GM12878 (cell line): ENCODE data around the gene PDLIM4. TPM values are rescaled to one million over a fixed set of nuclear protein-coding genes. Genes with fewer than 3 reads are reported as not detected.

Source experiments
- ATAC-seq: fragments of 200-7000 bp; cut with Tn5 transposase; 3 replicates; pipeline ENCODE4 v1.9.1; 2020; ENCODE audit warnings: mild to moderate bottlenecking, moderate library complexity
- BruUV-seq: library from RNA; stranded (reverse); fragments of 400-500 nt; replicated peaks from 2 replicates; lab custom pipeline; 2021; lab: Mats Ljungman, UMichigan
- CTCF ChIA-PET: fragments of 300-600 bp; sonication (Branson Sonifier 250); formaldehyde crosslinking; extraction: SDS; loops from one replicate; lab custom pipeline; 2021; ENCODE audit warnings: inconsistent platforms; lab: Yijun Ruan, JAX
- POLR2A ChIA-PET: fragments of 350-600 bp; formaldehyde crosslinking; extraction: SDS; loops from one replicate; lab custom pipeline; 2021; ENCODE audit warnings: inconsistent platforms; lab: Charles Lee
- RAD21 ChIA-PET: fragments of 300-600 bp; sonication (Branson Sonifier 250); formaldehyde crosslinking; loops from one replicate; lab custom pipeline; 2023; ENCODE audit warnings: antibody characterized with exemption; ENCODE audit not compliant: unreplicated experiment; lab: Charles Lee
- SMC1A ChIA-PET: fragments of 300-600 bp; sonication (Branson Sonifier 250); formaldehyde crosslinking; loops from one replicate; lab custom pipeline; 2023; ENCODE audit not compliant: unreplicated experiment, uncharacterized antibody; lab: Charles Lee
- DNase-seq: peaks from one replicate; pipeline ENCODE4 v3.0.0-alpha.2; 2011; ENCODE audit warnings: low read depth, low spot score
- FAIRE-seq: peaks from 3 replicates; lab custom pipeline; 2011; peaks lifted over from hg19 to GRCh38; lab: Jason Lieb, UNC
- H2AFZ ChIP-seq: 2 replicates; pipeline ENCODE4 v1.6.0; 2011; ENCODE audit warnings: low read depth, low read length, control low read depth; ENCODE audit not compliant: control insufficient read depth
- H3K27ac ChIP-seq: 2 replicates; pipeline ENCODE4 v1.5.1; 2011; ENCODE audit warnings: control low read depth; ENCODE audit not compliant: control insufficient read depth, insufficient read depth
- H3K27me3 ChIP-seq, 2 experiments: replicated peaks in 1 of 2; 2 replicates each; pipeline versions ENCODE4 v1.6.0 to v1.6.1; 2011; ENCODE audit warnings: low read length in 1 of 2; ENCODE audit not compliant: control insufficient read depth in 2 of 2, insufficient read depth in 2 of 2
- H3K36me3 ChIP-seq, 2 experiments: 2 replicates each; pipeline ENCODE4 v1.5.1; 2011; ENCODE audit warnings: low read length in 1 of 2; ENCODE audit not compliant: control insufficient read depth in 2 of 2, insufficient read depth in 2 of 2
- H3K4me1 ChIP-seq: 2 replicates; pipeline ENCODE4 v1.6.1; 2011; ENCODE audit warnings: mild to moderate bottlenecking, low read length, moderate library complexity, mixed read lengths; ENCODE audit not compliant: control insufficient read depth, insufficient read depth
- H3K4me2 ChIP-seq: 2 replicates; pipeline ENCODE4 v1.6.0; 2011; ENCODE audit warnings: control low read depth; ENCODE audit not compliant: control insufficient read depth, insufficient read depth
- H3K4me3 ChIP-seq: fragments of 200-600 bp; sonication (generic); 2 replicates; pipeline ENCODE4 v1.5.1; 2016
- H3K79me2 ChIP-seq: 2 replicates; pipeline ENCODE4 v1.6.0; 2011; ENCODE audit warnings: low read length; ENCODE audit not compliant: control insufficient read depth, insufficient read depth
- H3K9ac ChIP-seq: 2 replicates; pipeline ENCODE4 v1.8.0; 2011; ENCODE audit warnings: low read length, control low read depth, mixed read lengths; ENCODE audit not compliant: control insufficient read depth, insufficient read depth
- H3K9me3 ChIP-seq: replicated peaks from 3 replicates; pipeline ENCODE4 v1.5.1; 2011; ENCODE audit warnings: mild to moderate bottlenecking, low read length; ENCODE audit not compliant: control insufficient read depth, insufficient read depth
- H4K20me1 ChIP-seq: 2 replicates; pipeline ENCODE4 v1.6.0; 2011; ENCODE audit not compliant: control insufficient read depth, insufficient read depth
- ASH2L ChIP-seq: fragments of 300-600, 200-600 bp; sonication (generic); IDR thresholded peaks from 2 replicates; pipeline ENCODE4 v1.6.1; 2017; ENCODE audit warnings: low read depth, mild to moderate bottlenecking, borderline replicate concordance
- CHD1 ChIP-seq: IDR thresholded peaks from 2 replicates; pipeline ENCODE4 v1.6.1; 2012; ENCODE audit warnings: low read depth, low read length, improper control_type of control experiment
- EP300 ChIP-seq, 2 experiments: fragments of 150-350 bp in 1 of 2; IDR thresholded peaks; 2 replicates each; pipeline ENCODE4 v1.6.1; 2011 to 2012; ENCODE audit warnings: low read depth in 2 of 2, low read length in 2 of 2, borderline replicate concordance in 1 of 2, improper control_type of control experiment in 1 of 2, inconsistent platforms in 1 of 2; ENCODE audit not compliant: control insufficient read depth in 1 of 2
- HDAC2 ChIP-seq: fragments of 200-600 bp; sonication (generic); IDR thresholded peaks from 2 replicates; pipeline ENCODE4 v1.6.1; 2017
- HSF1 ChIP-seq: fragments of 150-350 bp; IDR thresholded peaks from 2 replicates; pipeline ENCODE4 v1.6.1; 2014; ENCODE audit warnings: mild to moderate bottlenecking, low read depth, low read length
- MEF2B ChIP-seq: fragments of 450-650 bp; IDR thresholded peaks from 2 replicates; pipeline ENCODE4 v1.6.1; 2018; ENCODE audit warnings: mild to moderate bottlenecking, moderate library complexity; ENCODE audit not compliant: partially characterized antibody, poor library complexity, severe bottlenecking
- MYB ChIP-seq: fragments of 150-350 bp; IDR thresholded peaks from 2 replicates; pipeline ENCODE4 v1.6.1; 2014; ENCODE audit warnings: mild to moderate bottlenecking, low read depth, low read length, borderline replicate concordance
- PAX5 ChIP-seq: IDR thresholded peaks from 2 replicates; pipeline ENCODE4 v1.6.1; 2011; ENCODE audit warnings: low read depth, low read length, borderline replicate concordance
- PBX3 ChIP-seq: IDR thresholded peaks from 2 replicates; pipeline ENCODE4 v1.6.1; 2011; ENCODE audit warnings: mild to moderate bottlenecking, low read depth, low read length, moderate library complexity; ENCODE audit not compliant: insufficient replicate concordance
- PKNOX1 ChIP-seq: fragments of 450-650 bp; IDR thresholded peaks from 2 replicates; pipeline ENCODE4 v1.6.1; 2016; ENCODE audit warnings: mild to moderate bottlenecking
- PRDM15 ChIP-seq: fragments of 450-650 bp; formaldehyde crosslinking; IDR thresholded peaks from 2 replicates; pipeline ENCODE4 v1.4.0; 2020; ENCODE audit warnings: mild to moderate bottlenecking, moderate library complexity
- TCF12 ChIP-seq: IDR thresholded peaks from 2 replicates; pipeline ENCODE4 v1.6.1; 2011; ENCODE audit warnings: low read depth, mild to moderate bottlenecking, low read length
- USF1 ChIP-seq: IDR thresholded peaks from 2 replicates; pipeline ENCODE4 v1.6.1; 2011; ENCODE audit warnings: borderline replicate concordance, low read depth, mild to moderate bottlenecking, moderate library complexity, mixed read lengths, low read length; ENCODE audit not compliant: insufficient read depth; ENCODE audit errors: extremely low read length
- ZNF207 ChIP-seq: fragments of 450-650 bp; IDR thresholded peaks from 2 replicates; pipeline ENCODE4 v1.6.1; 2014; ENCODE audit warnings: antibody characterized with exemption, mild to moderate bottlenecking, borderline replicate concordance
- WGBS: methylation state at CpG from one replicate; pipeline ENCODE4 v1.1.6; 2016; ENCODE audit warnings: low lambda C conversion rate; ENCODE audit not compliant: insufficient replicate concordance, insufficient coverage; ENCODE audit errors: missing lambda C conversion rate; 5-methylcytosine and 5-hydroxymethylcytosine counted together
- in situ Hi-C: fragments of 300-500 bp; cut with MboI; formaldehyde crosslinking; loops from 9 replicates; pipeline ENCODE4 v1.14.3; 2018; ENCODE audit warnings: mixed read lengths
- intact Hi-C: fragments of 100-400 bp; cut with micrococcal nuclease; formaldehyde crosslinking; loops from one replicate; pipeline ENCODE4 v1.14.2; 2022; ENCODE audit not compliant: unreplicated experiment
- polyA plus RNA-seq, 11 experiments: library from polyadenylated mRNA; depleted of rRNA in 4 of 11; unstranded in 6 of 11; stranded (reverse) in 5 of 11; fragments of >200 nt; fragmentation: Nextera tagmentation in 4 of 11; fragmentation: Illumina TruSeq in 1 of 11; extraction: Ambion mirVana in 4 of 11; extraction: Trizol in 1 of 11; gene quantifications; 1 replicate in 1 of 11; 2 replicates in 10 of 11; pipeline versions ENCODE4 v1.2.1 to v1.2.3, GENCODE V29; 2011 to 2016; ENCODE audit warnings: inconsistent platforms in 2 of 11, missing spikeins in 2 of 11, low read depth in 1 of 11
- total RNA-seq, 4 experiments: library from RNA; depleted of rRNA in 3 of 4; stranded (reverse); fragments of >200 nt in 3 of 4; fragmentation: Illumina TruSeq in 1 of 4; extraction: Trizol in 1 of 4; gene quantifications; 2 replicates each; pipeline versions ENCODE4 v1.2.1 to v1.2.3, GENCODE V29; 2013 to 2021

Gene PDLIM4
- total and polyA plus RNA-seq, 10 of the 15 experiments (the other 5 are each of a cell fraction or from before 2014, with no cell fraction given), result 0.13 to 1.7 (median 0.39) TPM; not detected in 3

- no peak for FAIRE-seq
- no peaks in the 10 kb centered on the region for H3K4me1 ChIP-seq
- no peak for DNase-seq
- ChIA-PET CTCF (interaction anchor here (1.2 to 1.8 kb wide), 2 partner anchors 35 to 152 kb away, joined by 4 to 10 read pairs; no protein-coding TSS in a partner anchor), SMC1A (interaction anchor here (1.7 kb wide), 1 partner anchor 9 kb away, joined by 6 read pairs; no protein-coding TSS in a partner anchor), RAD21 (interaction anchor here (1.1 kb wide), 1 partner anchor 76 kb away, joined by 5 read pairs; no protein-coding TSS in a partner anchor), POLR2A (interaction anchor here (0.6 kb wide), 1 partner anchor 452 kb away, joined by 3 read pairs; no protein-coding TSS in a partner anchor)
- no TSS peak for BruUV-seq
- in situ Hi-C loops, result no loop called here
- H3K4me3 ChIP-seq, result no peak overlapping the region
- H2AFZ ChIP-seq, result no peak overlapping the region
- no peak overlapping the region for H3K4me2 ChIP-seq
- no peak for ATAC-seq
- H3K27me3 ChIP-seq, result no peaks in the 10 kb centered on the region; a peak in 1 of 4 replicates
- H3K79me2 ChIP-seq, result no peaks in the 10 kb centered on the region
- no peak overlapping the region for H3K27ac ChIP-seq
- intact Hi-C loops, result no loop called here
- WGBS, result 59% methylated on average over 5 of the region's 5 CpGs
- H3K9ac ChIP-seq, result no peak overlapping the region
- H3K9me3 ChIP-seq, result no peaks in the 10 kb centered on the region
- H3K36me3 ChIP-seq, result no peaks in the 10 kb centered on the region
- H4K20me1 ChIP-seq, result no peaks in the 10 kb centered on the region; the same call in 1 of the 2 replicates
- TF ChIP-seq USF1 (no peak), MEF2B (no peak), PAX5 (no peak), PKNOX1 (no peak), HSF1 (no peak), TCF12 (no peak), PBX3 (no peak), PRDM15 (CRISPR knock-in tag) (no peak), ZNF207 (no peak), EP300 (IDR thresholded peaks at IDR 0.05; ENCODE audit: borderline replicate concordance in 1 of 2, control insufficient read depth in 1 of 2, low read depth in 2 of 2, low read length in 2 of 2) (no peak), ASH2L (no peak), CHD1 (no peak), HDAC2 (no peak), MYB (no peak)
Measured at GRCh38 chr5:132215329-132215728, 42.2 kb upstream of the PDLIM4 start.
